ACC112 (cell line): ENCODE measurements around the gene THAP4.

Experiments used
- H2AFZ ChIP-seq: fragments of 200-600 bp; sonication (generic); one replicate; pipeline ENCODE4 v1.6.0; 2017; ENCODE audit warnings: antibody characterized with exemption, low read length; ENCODE audit not compliant: unreplicated experiment
- H3K27ac ChIP-seq: fragments of 200-600 bp; sonication (generic); 2 replicates; pipeline ENCODE4 v1.5.1; 2014; ENCODE audit warnings: low read depth, mild to moderate bottlenecking, antibody characterized with exemption, low read length, moderate library complexity
- H3K27me3 ChIP-seq: fragments of 200-600 bp; sonication (generic); 2 replicates; pipeline ENCODE4 v1.6.1; 2014; ENCODE audit warnings: mild to moderate bottlenecking, antibody characterized with exemption, low read length, moderate library complexity, mixed read lengths; ENCODE audit not compliant: insufficient read depth
- H3K36me3 ChIP-seq: fragments of 200-600 bp; sonication (generic); 2 replicates; pipeline ENCODE4 v1.6.1; 2016; ENCODE audit warnings: mild to moderate bottlenecking, antibody characterized with exemption, low read length, moderate library complexity, mixed read lengths; ENCODE audit not compliant: insufficient read depth
- H3K4me1 ChIP-seq: fragments of 200-600 bp; sonication (generic); one replicate; pipeline ENCODE4 v1.6.1; 2016; ENCODE audit warnings: low read length, mixed read lengths; ENCODE audit not compliant: insufficient read depth, unreplicated experiment, control insufficient read depth
- H3K4me3 ChIP-seq: fragments of 200-600 bp; sonication (generic); 2 replicates; pipeline ENCODE4 v1.5.1; 2014; ENCODE audit warnings: mild to moderate bottlenecking, low read depth, low read length
- H3K79me2 ChIP-seq: fragments of 200-600 bp; sonication (generic); one replicate; pipeline ENCODE4 v1.6.0; 2016; ENCODE audit warnings: low read length; ENCODE audit not compliant: control insufficient read depth, unreplicated experiment, insufficient read depth

The THAP4 gene

GRCh38 chr2:241534701-241535375 is 102.1 kb downstream of the THAP4 start:
- H3K4me3 ChIP-seq, result no peak overlapping the region
- no peak overlapping the region for H3K27ac ChIP-seq

More at GRCh38 chr2:241534701-241535375, 102.1 kb downstream of the THAP4 start:
- H2AFZ ChIP-seq, result no peak overlapping the region
- H3K79me2 ChIP-seq, result no peaks in the 10 kb centered on the region
- H3K36me3 ChIP-seq, result no peaks in the 10 kb centered on the region
- H3K4me1 ChIP-seq, result peaks cover 4% of the 10 kb centered on the region
- H3K27me3 ChIP-seq, result peaks cover 13% of the 10 kb centered on the region
